ENCODE measurements around the gene TUBA4B. TPM values are rescaled to one million over a fixed set of nuclear protein-coding genes. Genes with fewer than 3 reads are reported as not detected.

Gene TUBA4B
- total and polyA plus RNA-seq, 2 donors (not counting 3 experiments of a cell fraction or from before 2014, with no cell fraction given), result not detected

DNA sequence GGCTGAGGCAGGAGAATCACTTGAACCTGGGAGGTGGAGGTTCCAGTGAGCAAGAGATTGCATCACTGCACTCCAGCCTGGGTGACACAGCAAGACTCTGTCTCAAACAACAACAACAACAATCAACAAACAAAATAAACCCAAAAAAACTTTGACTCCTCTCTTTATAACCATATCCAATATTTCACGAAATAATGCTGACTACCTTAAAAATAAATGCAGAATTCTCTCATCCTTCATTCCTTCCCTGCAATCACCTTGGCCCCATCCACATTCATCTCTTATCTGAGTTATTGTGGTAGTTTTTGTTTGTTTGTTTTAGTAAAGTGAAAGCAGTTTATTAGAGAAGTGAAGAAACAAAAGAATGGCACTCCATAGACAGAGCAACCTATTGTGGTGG, 53.0 kb downstream of the TUBA4B start:
- H3K9me3 ChIP-seq (replicated peaks; ENCODE audit: control insufficient read depth, insufficient read depth, low read length), result no peaks in the 10 kb centered on the region
- no peak for DNase-seq (ENCODE audit: low read depth, low spot score)
- no peaks in the 10 kb centered on the region for H4K20me1 ChIP-seq (replicated peaks; ENCODE audit: control insufficient read depth, extremely low read depth, insufficient read depth, low read length)
- no peak overlapping the region for H3K9ac ChIP-seq (replicated peaks; ENCODE audit: extremely low read depth, insufficient read depth, low read length)
- H3K4me2 ChIP-seq (ENCODE audit: insufficient read depth, low read length), result no peak overlapping the region
- no TSS peak for BruUV-seq (replicated peaks)
- TF ChIP-seq EZH2 (IDR thresholded peaks at IDR 0.05; ENCODE audit: borderline replicate concordance, low read depth, low read length, severe bottlenecking) (no peak), POLR2A (IDR thresholded peaks at IDR 0.05; ENCODE audit: low read depth, low read length) (no peak)
- TF ChIP-seq, protein P1, sequence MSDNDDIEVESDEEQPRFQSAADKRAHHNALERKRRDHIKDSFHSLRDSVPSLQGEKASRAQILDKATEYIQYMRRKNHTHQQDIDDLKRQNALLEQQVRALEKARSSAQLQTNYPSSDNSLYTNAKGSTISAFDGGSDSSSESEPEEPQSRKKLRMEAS (IDR thresholded peaks at IDR 0.05; ENCODE audit: insufficient read depth, insufficient read length), result no peak
- no peak overlapping the region for H3K27ac ChIP-seq (ENCODE audit: insufficient read depth, low read depth, low read length)
- H3K36me3 ChIP-seq (ENCODE audit: control insufficient read depth in 2 of 2, extremely low read depth in 1 of 2, insufficient read depth in 2 of 2, low read length in 2 of 2), result no peaks in the 10 kb centered on the region
- H3K79me2 ChIP-seq (ENCODE audit: control insufficient read depth, insufficient read depth, low read length), result no peaks in the 10 kb centered on the region
- no peaks in the 10 kb centered on the region for H3K4me1 ChIP-seq (ENCODE audit: control insufficient read depth, extremely low read depth, insufficient read depth, low read length)
- CTCF ChIA-PET, result interaction anchor here (0.7 to 1.1 kb wide), 2 partner anchors 11 to 276 kb away, joined by 3 read pairs; no protein-coding TSS in a partner anchor
- POLR2A ChIA-PET, result no interaction called here
- H3K4me3 ChIP-seq (replicated peaks in 1 of 3; ENCODE audit: insufficient read depth in 1 of 3, low read depth in 1 of 3, low read length in 3 of 3), result no peak overlapping the region
- dilution Hi-C loops (cut with MboI; ENCODE audit: extremely low pct_ligation_motif_present, low sequenced_read_pairs) (no loop called here), intact Hi-C loops (cut with micrococcal nuclease) (no loop called here)
- FAIRE-seq, result no peak
- H3K9me1 ChIP-seq (replicated peaks; ENCODE audit: control insufficient read depth, extremely low read depth, insufficient read depth, low read length), result no peaks in the 10 kb centered on the region
- H2AFZ ChIP-seq (ENCODE audit: low read depth, low read length), result no peak overlapping the region
- peaks cover 20 to 21% of the 10 kb centered on the region in 2 experiments for H3K27me3 ChIP-seq (ENCODE audit: control insufficient read depth in 2 of 2, insufficient read depth in 2 of 2, low read length in 2 of 2)

DNA sequence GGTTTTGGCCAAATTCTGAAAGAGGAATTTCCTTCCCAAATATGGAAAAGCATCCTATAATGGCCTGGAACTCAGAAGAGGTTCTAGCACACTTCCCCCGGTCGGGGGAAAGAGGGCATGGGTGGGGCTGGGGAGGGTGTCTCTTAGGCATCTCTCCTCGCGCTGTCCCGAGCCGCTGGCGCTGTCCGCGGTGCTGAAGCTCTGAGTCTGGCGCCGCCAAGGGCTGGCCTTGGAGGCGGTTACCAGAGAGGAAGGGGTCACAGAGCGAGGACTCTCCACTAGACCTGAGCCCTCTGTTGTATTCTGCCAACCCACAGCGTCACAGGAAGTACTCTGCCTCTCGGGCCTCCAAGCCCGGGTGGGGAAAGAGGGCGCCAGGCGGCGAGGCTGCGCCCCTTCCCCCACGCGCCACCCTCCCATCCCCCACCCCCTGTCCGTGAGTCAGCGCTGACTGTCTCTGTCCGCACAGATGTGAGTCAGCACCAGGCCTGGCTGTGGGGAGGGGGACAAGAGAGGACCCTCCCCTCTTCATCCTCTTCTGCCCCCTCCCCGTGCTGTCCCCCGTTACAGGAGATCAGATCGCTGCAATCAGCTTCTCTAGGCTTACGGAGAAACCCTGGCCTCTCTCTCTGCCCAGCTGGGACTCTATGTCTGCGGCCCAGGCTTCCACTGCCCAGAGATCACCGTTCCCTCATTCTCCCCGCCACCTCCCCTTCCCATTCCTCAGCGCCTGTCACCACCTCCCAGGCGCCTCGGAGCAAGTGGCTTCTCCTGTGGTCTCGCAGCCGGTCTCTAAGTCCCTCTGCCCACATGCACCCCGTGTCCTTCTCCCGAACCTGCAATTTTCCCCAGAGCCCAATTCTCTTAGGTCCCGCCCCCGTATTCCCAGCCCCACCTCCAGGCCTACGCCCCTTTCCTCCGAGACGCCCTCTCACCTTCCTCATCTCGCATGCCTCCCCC, 55.4 kb downstream of the TUBA4B start:
- POLR2A ChIA-PET, result no interaction called here
- no TSS peak for BruUV-seq (replicated peaks)
- Histone ChIP-seq H3K9me1 (replicated peaks; ENCODE audit: control insufficient read depth, extremely low read depth, insufficient read depth, low read length) (no peaks in the 10 kb centered on the region), H3K36me3 (ENCODE audit: control insufficient read depth in 2 of 2, extremely low read depth in 1 of 2, insufficient read depth in 2 of 2, low read length in 2 of 2) (no peaks in the 10 kb centered on the region), H3K27ac (ENCODE audit: insufficient read depth, low read depth, low read length) (no peak overlapping the region), H2AFZ (ENCODE audit: low read depth, low read length) (no peak overlapping the region), H3K9ac (replicated peaks; ENCODE audit: extremely low read depth, insufficient read depth, low read length) (no peak overlapping the region), H3K27me3 (ENCODE audit: control insufficient read depth in 2 of 2, insufficient read depth in 2 of 2, low read length in 2 of 2) (peaks cover 17 to 18% of the 10 kb centered on the region in 2 experiments), H3K4me3 (replicated peaks in 1 of 3; ENCODE audit: insufficient read depth in 1 of 3, low read depth in 1 of 3, low read length in 3 of 3) (no peak overlapping the region), H3K4me2 (ENCODE audit: insufficient read depth, low read length) (no peak overlapping the region), H3K9me3 (replicated peaks; ENCODE audit: control insufficient read depth, insufficient read depth, low read length) (no peaks in the 10 kb centered on the region), H3K4me1 (ENCODE audit: control insufficient read depth, extremely low read depth, insufficient read depth, low read length) (no peaks in the 10 kb centered on the region), H3K79me2 (ENCODE audit: control insufficient read depth, insufficient read depth, low read length) (no peaks in the 10 kb centered on the region), H4K20me1 (replicated peaks; ENCODE audit: control insufficient read depth, extremely low read depth, insufficient read depth, low read length) (no peaks in the 10 kb centered on the region)
- intact Hi-C loops (cut with micrococcal nuclease) (no loop called here), dilution Hi-C loops (cut with MboI; ENCODE audit: extremely low pct_ligation_motif_present, low sequenced_read_pairs) (no loop called here)
- FAIRE-seq (peak; percentile 38), DNase-seq (ENCODE audit: low read depth, low spot score) (peak; percentile 38)
- TF ChIP-seq EZH2 (IDR thresholded peaks at IDR 0.05; ENCODE audit: borderline replicate concordance, low read depth, low read length, severe bottlenecking), result peak; percentile 14
- TF ChIP-seq, protein P2, sequence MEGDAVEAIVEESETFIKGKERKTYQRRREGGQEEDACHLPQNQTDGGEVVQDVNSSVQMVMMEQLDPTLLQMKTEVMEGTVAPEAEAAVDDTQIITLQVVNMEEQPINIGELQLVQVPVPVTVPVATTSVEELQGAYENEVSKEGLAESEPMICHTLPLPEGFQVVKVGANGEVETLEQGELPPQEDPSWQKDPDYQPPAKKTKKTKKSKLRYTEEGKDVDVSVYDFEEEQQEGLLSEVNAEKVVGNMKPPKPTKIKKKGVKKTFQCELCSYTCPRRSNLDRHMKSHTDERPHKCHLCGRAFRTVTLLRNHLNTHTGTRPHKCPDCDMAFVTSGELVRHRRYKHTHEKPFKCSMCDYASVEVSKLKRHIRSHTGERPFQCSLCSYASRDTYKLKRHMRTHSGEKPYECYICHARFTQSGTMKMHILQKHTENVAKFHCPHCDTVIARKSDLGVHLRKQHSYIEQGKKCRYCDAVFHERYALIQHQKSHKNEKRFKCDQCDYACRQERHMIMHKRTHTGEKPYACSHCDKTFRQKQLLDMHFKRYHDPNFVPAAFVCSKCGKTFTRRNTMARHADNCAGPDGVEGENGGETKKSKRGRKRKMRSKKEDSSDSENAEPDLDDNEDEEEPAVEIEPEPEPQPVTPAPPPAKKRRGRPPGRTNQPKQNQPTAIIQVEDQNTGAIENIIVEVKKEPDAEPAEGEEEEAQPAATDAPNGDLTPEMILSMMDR (IDR thresholded peaks at IDR 0.05; ENCODE audit: extremely low read depth in 1 of 2, insufficient read depth in 1 of 2, low read depth in 1 of 2, low read length in 2 of 2), result no peak
- no peak for TF ChIP-seq MYC (IDR thresholded peaks at IDR 0.05; ENCODE audit: low read depth, low read length)
- TF ChIP-seq, protein P1 (IDR thresholded peaks at IDR 0.05; ENCODE audit: insufficient read depth, insufficient read length), result no peak
- TF ChIP-seq POLR2A (IDR thresholded peaks at IDR 0.05; ENCODE audit: low read depth, low read length), result no peak
- TF ChIP-seq JUN (IDR thresholded peaks at IDR 0.05; ENCODE audit: borderline replicate concordance, insufficient read depth, insufficient read length, low read depth), result no peak
- TF ChIP-seq POLR2AphosphoS5 (IDR thresholded peaks at IDR 0.05; ENCODE audit: insufficient read depth, low read depth, low read length), result no peak
- TF ChIP-seq GATA2 (IDR thresholded peaks at IDR 0.05; ENCODE audit: insufficient read depth, insufficient read length, low read depth, low read length), result no peak
- TF ChIP-seq FOS (IDR thresholded peaks at IDR 0.05; ENCODE audit: borderline replicate concordance, insufficient read depth, low read length), result peak; percentile 42
- CTCF ChIA-PET, result interaction anchor here (0.7 to 1.7 kb wide), 2 partner anchors 9 to 13 kb away, joined by 3 to 9 read pairs; no protein-coding TSS in a partner anchor

Measured in endothelial cell of umbilical vein (primary cell).